Adrenal gland (tissue), 12 donors: ENCODE data around the gene NRXN3. TPM values are rescaled to one million over a fixed set of nuclear protein-coding genes. Genes with fewer than 3 reads are reported as not detected.

Experiments used
- DNase-seq, 7 donors: peaks; one replicate each; pipeline ENCODE4 v3.0.0-alpha.2; 2019 to 2020
- H3K27ac ChIP-seq, 5 donors: fragments of 200-600 bp; sonication (generic) in 4 of 5; 1 replicate in 3 of 5; 2 replicates in 2 of 5; pipeline versions ENCODE4 v1.5.1 to v1.8.0; 2016 to 2020; ENCODE audit warnings: mild to moderate bottlenecking in 1 of 5
- H3K27me3 ChIP-seq: fragments of 200-600 bp; 2 replicates; pipeline ENCODE4 v1.8.0; 2021
- H3K36me3 ChIP-seq, 2 donors: fragments of 200-600 bp; replicated peaks in 1 of 2; 1 replicate in 1 of 2; 2 replicates in 1 of 2; pipeline versions ENCODE4 v1.5.1 to v1.8.0; 2018 to 2022
- H3K4me1 ChIP-seq, 2 donors: fragments of 200-600 bp; replicated peaks in 1 of 2; 1 replicate in 1 of 2; 2 replicates in 1 of 2; pipeline versions ENCODE4 v1.5.1 to v1.8.0; 2018 to 2021
- H3K4me3 ChIP-seq, 4 donors: fragments of 200-600 bp; sonication (generic) in 3 of 4; one replicate each; pipeline ENCODE4 v1.5.1; 2016 to 2018
- H3K9me3 ChIP-seq, 3 donors: fragments of 200-600 bp; sonication (generic) in 1 of 3; replicated peaks in 1 of 3; 1 replicate in 2 of 3; 2 replicates in 1 of 3; pipeline versions ENCODE4 v1.5.1 to v1.8.0; 2016 to 2021
- POLR2A ChIP-seq, 2 donors: fragments of 450-650 bp; IDR thresholded peaks; one replicate each; pipeline ENCODE4 v1.6.1; 2017; ENCODE audit warnings: antibody characterized with exemption in 2 of 2, mild to moderate bottlenecking in 2 of 2, moderate library complexity in 1 of 2
- WGBS, 4 donors: extraction: QIAGEN DNeasy Blood & Tissue Kit in 2 of 4; methylation state at CpG; one replicate each; pipeline versions ENCODE4 v1.1.5 to v1.1.7; 2013 to 2017; 5-methylcytosine and 5-hydroxymethylcytosine counted together
- intact Hi-C, 2 donors: fragments of 100-400 bp; cut with DNase I; formaldehyde crosslinking; loops; one replicate each; pipeline versions ENCODE4 v1.14.1 to v1.15.0; 2022 to 2023
- polyA plus RNA-seq, 3 donors: library from polyadenylated mRNA; stranded (reverse); fragments of 200-250 nt in 2 of 3; fragments of 350-450 nt in 1 of 3; fragmentation: Illumina TruSeq in 1 of 3; extraction: RNeasy Lipid Tissue Mini Kit (QIAGEN cat#74804) in 1 of 3; gene quantifications; one replicate each; pipeline ENCODE4 v1.2.3, GENCODE V29; 2013 to 2014
- small RNA-seq, 2 donors: library from RNA; depleted of rRNA; stranded (forward); fragments of <200 nt; gene quantifications; one replicate each; pipeline ENCODE3, GENCODE V24; 2016
- total RNA-seq, 9 donors: library from RNA; depleted of rRNA in 4 of 9; stranded (reverse); fragments of >200 nt in 4 of 9; fragments of 120-200 nt in 1 of 9; fragmentation: NEBNext Ultra II Directional in 1 of 9; extraction: Animal tissue kit (Norgen Biotek cat#: 25700) in 1 of 9; gene quantifications; one replicate each; pipeline versions ENCODE4 v1.1.0 to v1.2.4, GENCODE V29; 2013 to 2023
- TF ChIP-seq, protein P1 (sequence below), 6 experiments: fragments of 450-650 bp in 4 of 6; fragments of 200-600 bp in 2 of 6; sonication (generic) in 1 of 6; IDR thresholded peaks; 1 replicate in 5 of 6; 2 replicates in 1 of 6; pipeline versions ENCODE4 v1.5.1 to v1.8.0; 2016 to 2021; ENCODE audit warnings: antibody characterized with exemption in 6 of 6, mild to moderate bottlenecking in 2 of 6, moderate library complexity in 1 of 6
- donor health status: healthy with polysubstance abuse.
- donor health status: Bipolar disorder and iron deficiency.
- donor health status: DM: yes; HTN: yes; CAD: no.
- donor health status: DM: no; HTN: no; CAD: no.
- donor health status: DM: no; HTN: no; CAD: no.
- donor health status: DM: yes; HTN: yes; CAD: no.

The NRXN3 gene
- total and polyA plus RNA-seq, 12 donors = 0.09 to 8.5 (median 1.6) TPM

GRCh38 chr14:79914595-79914994 lies 1744.4 kb downstream of the NRXN3 start:
- WGBS, 4 donors = 79 to 89% (median 83%) methylated on average over 2 of the region's 2 CpGs
- intact Hi-C loops = no loop called here
- TF ChIP-seq, protein P1, sequence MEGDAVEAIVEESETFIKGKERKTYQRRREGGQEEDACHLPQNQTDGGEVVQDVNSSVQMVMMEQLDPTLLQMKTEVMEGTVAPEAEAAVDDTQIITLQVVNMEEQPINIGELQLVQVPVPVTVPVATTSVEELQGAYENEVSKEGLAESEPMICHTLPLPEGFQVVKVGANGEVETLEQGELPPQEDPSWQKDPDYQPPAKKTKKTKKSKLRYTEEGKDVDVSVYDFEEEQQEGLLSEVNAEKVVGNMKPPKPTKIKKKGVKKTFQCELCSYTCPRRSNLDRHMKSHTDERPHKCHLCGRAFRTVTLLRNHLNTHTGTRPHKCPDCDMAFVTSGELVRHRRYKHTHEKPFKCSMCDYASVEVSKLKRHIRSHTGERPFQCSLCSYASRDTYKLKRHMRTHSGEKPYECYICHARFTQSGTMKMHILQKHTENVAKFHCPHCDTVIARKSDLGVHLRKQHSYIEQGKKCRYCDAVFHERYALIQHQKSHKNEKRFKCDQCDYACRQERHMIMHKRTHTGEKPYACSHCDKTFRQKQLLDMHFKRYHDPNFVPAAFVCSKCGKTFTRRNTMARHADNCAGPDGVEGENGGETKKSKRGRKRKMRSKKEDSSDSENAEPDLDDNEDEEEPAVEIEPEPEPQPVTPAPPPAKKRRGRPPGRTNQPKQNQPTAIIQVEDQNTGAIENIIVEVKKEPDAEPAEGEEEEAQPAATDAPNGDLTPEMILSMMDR (IDR thresholded peaks at IDR 0.05) = no peak
- TF ChIP-seq POLR2A (IDR thresholded peaks at IDR 0.05) = no peak
- Histone ChIP-seq H3K27me3 (no peaks in the 10 kb centered on the region), H3K4me3 (no peak overlapping the region), H3K27ac (no peak overlapping the region), H3K4me1 (no peaks in the 10 kb centered on the region), H3K9me3 (no peaks in the 10 kb centered on the region), H3K36me3 (no peaks in the 10 kb centered on the region)
- DNase-seq = no peak

GRCh38 chr14:79915406-79915805 lies 1745.2 kb downstream of the NRXN3 start:
- Histone ChIP-seq H3K36me3 (no peaks in the 10 kb centered on the region), H3K27me3 (no peaks in the 10 kb centered on the region), H3K9me3 (no peaks in the 10 kb centered on the region), H3K27ac (no peak overlapping the region), H3K4me1 (no peaks in the 10 kb centered on the region), H3K4me3 (no peak overlapping the region)
- no peak for TF ChIP-seq POLR2A (IDR thresholded peaks at IDR 0.05)
- TF ChIP-seq, protein P1 (IDR thresholded peaks at IDR 0.05) = no peak
- intact Hi-C loops = no loop called here
- DNase-seq = no peak
- WGBS, 4 donors = 65 to 80% (median 74%) methylated on average over 1 of the region's 1 CpG

DNA sequence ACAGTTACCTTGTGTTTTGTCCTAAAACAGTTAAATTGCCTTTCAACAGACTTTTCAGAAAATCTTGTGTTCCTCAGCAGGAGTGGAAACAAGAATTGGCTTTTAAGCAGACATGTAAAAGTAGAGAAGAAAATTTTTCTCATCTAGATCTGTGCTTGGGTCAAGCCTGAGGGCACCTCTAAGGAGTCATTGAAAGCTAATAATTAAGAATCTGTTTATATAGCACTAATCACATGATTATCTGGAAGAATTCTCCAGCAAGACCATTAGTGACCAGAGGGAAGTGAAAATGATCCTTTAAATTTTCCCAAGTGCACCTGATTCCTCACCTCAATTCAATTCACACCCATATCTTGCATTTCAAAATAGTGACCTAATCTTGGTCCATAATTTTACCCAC lies 1746.1 kb downstream of the NRXN3 start:
- no peak for DNase-seq
- no peak overlapping the region for H3K27ac ChIP-seq
- H3K4me3 ChIP-seq = no peak overlapping the region
- H3K4me1 ChIP-seq = no peaks in the 10 kb centered on the region
- H3K36me3 ChIP-seq = no peaks in the 10 kb centered on the region
- H3K27me3 ChIP-seq = no peaks in the 10 kb centered on the region
- TF ChIP-seq, protein P1 (IDR thresholded peaks at IDR 0.05) = no peak
- TF ChIP-seq POLR2A (IDR thresholded peaks at IDR 0.05) = no peak
- intact Hi-C loops = no loop called here
- H3K9me3 ChIP-seq = no peaks in the 10 kb centered on the region

GRCh38 chr14:79916892-79917291 lies 1746.7 kb downstream of the NRXN3 start:
- no peaks in the 10 kb centered on the region for H3K9me3 ChIP-seq
- H3K4me3 ChIP-seq = no peak overlapping the region
- H3K36me3 ChIP-seq = no peaks in the 10 kb centered on the region
- DNase-seq = no peak
- H3K27ac ChIP-seq = no peak overlapping the region
- WGBS, 4 donors = 59 to 75% (median 63%) methylated on average over 1 of the region's 1 CpG
- H3K4me1 ChIP-seq = no peaks in the 10 kb centered on the region
- no peak for TF ChIP-seq POLR2A (IDR thresholded peaks at IDR 0.05)
- TF ChIP-seq, protein P1 (IDR thresholded peaks at IDR 0.05) = no peak
- intact Hi-C loops = no loop called here
- H3K27me3 ChIP-seq = no peaks in the 10 kb centered on the region

Small RNAs within 50 kb of the gene (small RNA-seq; reads per million reads assigned to genes)
- gene RNA5SP388 = 0.17 to 0.36 reads per million in 2 donors
